Inflammatory macrophage (primary cell): ENCODE measurements around the gene MTX1.
A peak's percentile ranks its signal among the peaks of the same experiment; 100 is the strongest.
"Not testable (repeated sequence)": the region's sequence is repeated elsewhere in the genome, so short reads cannot be mapped to it uniquely, and the experiment has no call there.

Experiments used
- DNase-seq, 2 donors: peaks; one replicate each; pipeline ENCODE4 v3.0.0-alpha.2; 2020 to 2022

MTX1 gene

DNA sequence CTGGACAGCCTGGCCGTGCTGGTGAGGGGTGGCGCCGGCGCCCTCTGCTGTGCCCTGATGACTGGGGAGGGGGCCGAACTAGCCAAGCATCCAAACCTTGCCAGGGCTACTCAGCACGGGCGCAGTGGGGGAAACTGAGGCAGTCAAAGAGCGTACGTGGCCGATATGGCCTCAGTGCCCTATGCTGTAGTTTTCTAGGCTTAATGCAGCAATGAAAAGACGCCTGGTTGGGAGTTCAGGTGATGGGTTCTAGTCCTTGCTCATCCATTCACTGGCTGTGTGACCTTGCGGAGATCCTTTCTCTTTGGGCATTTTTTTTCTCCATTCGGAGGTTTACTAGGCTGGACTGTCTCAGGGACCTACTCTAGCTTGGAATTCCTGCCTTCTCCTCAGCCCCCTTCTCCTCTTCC lies 822 bp downstream of the MTX1 start:
- no peak for DNase-seq

DNA sequence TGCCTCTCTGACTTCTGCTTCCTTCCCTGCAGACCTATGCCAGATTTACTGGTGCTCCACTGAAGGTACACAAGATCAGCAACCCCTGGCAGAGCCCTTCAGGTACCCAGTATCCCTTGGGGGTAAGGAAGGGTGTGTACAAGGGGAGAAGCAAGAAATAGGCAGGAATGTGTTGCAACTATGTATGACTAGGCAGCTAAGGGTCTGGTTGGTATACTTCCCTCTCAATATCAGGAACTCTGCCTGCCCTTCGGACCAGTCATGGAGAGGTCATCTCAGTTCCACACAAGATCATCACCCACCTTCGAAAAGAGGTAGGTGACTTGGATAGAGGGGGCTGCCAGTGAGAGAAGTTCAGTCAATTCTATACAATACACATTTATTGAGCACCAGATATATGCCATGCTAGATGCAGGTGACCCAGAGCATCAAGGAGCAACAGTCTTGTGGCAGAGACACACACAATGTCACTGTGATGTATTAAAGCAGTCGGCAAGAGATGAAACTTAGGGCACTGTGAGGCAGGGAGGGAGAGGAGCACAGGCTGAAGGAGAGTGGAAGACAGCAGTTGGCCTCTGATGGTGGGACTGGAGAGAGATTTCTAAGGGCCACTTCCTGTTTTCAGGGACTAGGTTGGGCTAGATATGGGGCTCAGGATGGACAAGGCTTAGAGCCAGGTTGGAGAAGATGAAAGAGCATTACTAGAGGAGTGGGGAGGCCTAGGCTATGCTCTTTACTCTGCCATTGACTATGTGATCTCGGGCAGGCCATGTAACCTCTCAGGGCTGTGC lies 2.0 kb downstream of the MTX1 start:
- DNase-seq: peak; percentile 84 to 86

- not testable (repeated sequence) for DNase-seq
These were observed 3.0 kb downstream of the MTX1 start for GRCh38 chr1:155211381-155212050.

GRCh38 chr1:155212051-155212440 lies 3.6 kb downstream of the MTX1 start:
- not testable (repeated sequence) for DNase-seq

GRCh38 chr1:155214702-155215101 lies 6.2 kb downstream of the MTX1 start:
- DNase-seq: not testable (repeated sequence)

- DNase-seq: peak; percentile 76 to 79
These were observed 10.5 kb downstream of the MTX1 start for GRCh38 chr1:155218854-155219591.

DNA sequence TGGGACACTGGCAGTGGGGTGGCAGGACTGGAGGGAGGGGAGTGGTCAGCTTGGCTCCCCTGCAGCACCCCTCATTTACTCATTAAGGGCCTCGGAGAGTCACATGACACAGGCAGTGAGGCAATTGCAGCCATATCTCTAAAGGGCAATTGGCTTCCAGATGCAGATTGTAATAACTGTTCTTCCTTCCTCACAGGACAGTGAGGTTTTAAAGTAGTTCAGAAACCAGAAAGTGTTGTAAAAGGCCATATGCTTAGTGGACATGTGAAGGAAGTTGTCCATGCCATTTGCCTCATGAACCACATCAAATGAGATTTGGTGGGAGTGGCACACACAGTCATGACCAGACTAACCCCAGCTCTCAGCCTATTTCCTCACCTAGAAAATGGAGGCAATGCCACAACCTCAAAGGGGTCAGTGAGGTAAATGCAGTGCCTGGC lies 11.1 kb downstream of the MTX1 start:
- peak; percentile 88 to 95 for DNase-seq

DNA sequence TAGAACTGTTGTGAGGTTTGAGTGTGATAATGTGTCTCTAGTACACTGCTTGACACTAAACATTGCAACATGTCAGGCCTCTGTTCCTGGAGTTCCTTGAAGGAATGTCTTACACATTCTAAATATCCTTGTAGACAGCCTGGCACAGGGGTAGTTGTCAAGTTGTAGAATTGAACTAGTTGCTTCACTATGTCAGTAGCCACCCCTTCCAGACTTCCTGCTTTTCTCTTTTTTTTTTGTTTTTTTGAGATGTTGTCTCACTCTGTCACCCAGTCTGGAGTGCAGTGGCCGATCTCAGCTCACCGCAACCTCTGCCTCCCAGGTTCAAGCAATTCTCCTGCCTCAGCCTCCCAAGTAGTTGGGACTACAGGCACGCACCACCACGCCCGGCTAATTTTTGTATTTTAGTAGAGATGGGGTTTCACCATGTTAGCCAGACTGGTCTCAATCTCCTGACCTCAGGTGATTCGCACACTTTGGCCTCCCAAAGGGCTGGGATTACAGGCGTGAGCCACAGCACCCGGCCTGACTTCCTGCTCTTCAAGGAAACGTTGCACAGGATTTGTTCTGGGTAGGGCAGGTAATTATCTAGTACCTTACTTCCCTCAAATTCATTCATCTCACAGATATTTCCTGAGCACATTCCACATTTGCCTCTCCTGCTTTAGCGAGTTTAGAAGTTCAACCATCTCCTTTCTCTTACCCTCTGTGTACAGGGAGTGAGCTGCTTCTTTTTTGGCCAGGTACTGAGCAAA lies 11.9 kb downstream of the MTX1 start:
- peak; percentile 42 to 46 for DNase-seq

- DNase-seq: peak; percentile 57 to 60
These were observed 14.6 kb downstream of the MTX1 start for GRCh38 chr1:155223047-155223446.

- not testable (repeated sequence) for DNase-seq
These were observed 16.9 kb downstream of the MTX1 start for GRCh38 chr1:155225404-155225759.

DNA sequence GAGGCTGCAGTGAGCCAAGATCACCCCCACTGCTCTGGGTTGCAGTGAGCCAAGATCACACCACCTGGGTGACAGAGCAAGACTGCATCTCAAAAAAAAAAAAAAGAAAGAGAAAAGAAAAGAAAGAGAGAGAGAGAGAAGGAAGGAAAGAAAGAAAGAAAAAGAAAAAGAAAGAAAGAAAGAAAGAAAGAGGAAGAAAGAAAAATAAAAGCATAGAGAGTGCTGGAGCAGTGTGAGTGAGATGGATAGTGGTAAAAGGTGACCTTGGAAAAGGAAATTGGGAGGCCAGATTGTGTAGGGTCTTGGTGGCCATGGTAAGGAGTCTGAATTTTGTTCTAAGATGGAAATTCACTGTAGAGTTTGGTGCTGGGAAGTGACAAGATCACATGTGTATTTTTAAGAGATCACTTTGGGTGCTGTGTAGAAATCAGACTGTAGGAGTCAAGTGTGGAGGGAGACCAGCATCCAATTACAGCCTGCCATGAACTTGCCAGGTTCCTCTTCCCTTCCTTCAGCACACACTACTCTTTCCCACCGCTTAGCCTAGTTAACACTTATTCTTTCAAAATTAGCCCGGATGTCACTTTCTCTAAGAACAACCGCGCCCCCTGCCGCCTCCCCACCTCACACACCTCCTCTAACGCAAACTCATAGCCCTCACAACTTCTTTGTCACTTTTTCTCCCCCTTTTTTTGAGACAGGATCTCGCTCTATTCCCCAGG lies 17.9 kb downstream of the MTX1 start:
- peak; percentile 90 for DNase-seq

- DNase-seq: peak; percentile 50 to 66
These were observed 18.4 kb downstream of the MTX1 start for GRCh38 chr1:155226910-155227260.

DNA sequence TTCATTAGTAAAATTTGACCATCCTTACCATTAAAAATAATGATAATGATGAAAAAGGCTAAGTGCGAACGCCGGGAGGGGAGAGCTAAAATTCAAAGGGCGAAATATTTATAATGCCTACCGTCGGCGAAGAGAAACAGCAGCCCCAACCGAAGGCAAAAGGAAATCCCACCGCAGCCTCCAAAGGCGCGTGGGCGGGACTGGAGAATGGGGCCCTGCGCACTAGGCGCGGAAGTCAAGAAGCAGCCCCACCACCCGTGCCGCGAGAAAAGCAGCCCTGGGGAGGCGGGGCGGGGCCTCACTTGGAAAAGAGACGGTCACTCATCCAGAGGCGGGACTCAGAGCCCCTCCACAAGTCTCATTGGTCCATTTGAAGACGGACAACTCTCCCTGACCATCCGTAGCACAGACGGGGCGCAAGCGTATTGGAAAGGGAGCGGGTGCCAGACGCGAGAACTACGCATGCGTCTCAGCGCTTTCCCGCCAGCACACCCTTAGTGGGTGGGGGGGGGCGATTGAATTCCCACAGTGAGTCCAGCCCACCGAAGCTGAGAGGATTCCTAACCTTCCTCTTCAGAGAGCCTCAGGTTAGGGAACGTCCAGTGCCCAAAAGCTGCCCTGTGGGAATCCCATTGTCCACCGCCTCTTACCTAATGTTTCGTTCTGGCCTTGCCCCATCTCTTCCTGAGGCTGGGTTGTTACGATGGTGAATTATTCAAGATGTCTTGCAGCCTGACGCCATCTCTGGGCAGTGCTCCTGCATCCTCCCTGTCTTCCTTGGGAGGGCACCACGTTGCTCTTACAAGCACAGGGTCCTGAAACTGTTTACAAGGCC lies 19.0 kb downstream of the MTX1 start:
- peak; percentile 99 for DNase-seq

GRCh38 chr1:155228096-155228427 lies 19.6 kb downstream of the MTX1 start:
- DNase-seq: no peak

GRCh38 chr1:155231302-155231701 lies 22.8 kb downstream of the MTX1 start:
- DNase-seq: not testable (repeated sequence)

DNA sequence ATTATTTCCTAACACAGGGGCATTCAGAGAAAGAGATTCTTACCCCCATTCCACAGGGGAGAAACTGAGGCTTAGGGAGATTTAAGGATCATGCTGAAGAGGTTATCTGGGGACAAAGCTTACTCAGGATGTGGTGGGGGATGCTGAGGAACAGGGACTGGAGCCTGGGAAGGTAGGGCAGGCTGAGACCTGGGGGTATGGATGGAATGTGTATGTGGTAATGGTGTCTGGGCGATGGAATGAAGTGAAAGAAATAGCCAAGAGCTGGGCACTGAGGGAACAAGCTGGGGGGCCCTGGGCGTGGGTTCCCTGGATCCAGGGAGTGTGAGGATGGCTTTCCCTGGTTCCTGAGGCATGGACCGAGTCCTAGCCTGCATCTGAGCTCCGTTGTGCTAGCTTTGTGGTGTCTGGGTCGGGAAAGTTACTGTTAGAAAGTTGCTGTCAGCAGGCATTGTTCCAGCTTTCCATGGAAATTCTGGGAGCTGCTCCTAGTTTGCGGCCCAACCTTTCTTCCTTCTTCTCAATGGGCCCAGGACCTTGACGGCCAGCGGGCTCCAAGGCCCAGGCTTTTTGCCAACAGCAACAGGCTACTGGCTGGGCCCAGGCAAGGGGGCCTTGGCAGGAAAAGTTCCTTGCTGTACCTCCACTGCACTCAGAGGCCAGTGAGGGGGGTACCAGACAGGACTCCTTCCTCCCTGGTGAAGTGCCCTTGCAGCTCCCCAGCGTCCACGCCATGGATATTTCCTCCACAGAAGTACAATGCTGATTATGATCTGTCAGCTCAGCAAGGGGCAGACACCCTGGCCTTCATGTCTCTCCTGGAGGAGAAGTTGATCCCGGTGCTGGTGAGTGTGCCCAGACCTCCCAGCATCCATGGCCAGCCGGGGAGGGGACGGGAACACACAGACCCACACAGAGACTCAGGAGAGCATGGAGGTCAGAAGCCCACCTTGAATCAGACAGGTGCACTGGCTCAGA lies 23.8 kb downstream of the MTX1 start:
- DNase-seq: not testable (repeated sequence)

DNA sequence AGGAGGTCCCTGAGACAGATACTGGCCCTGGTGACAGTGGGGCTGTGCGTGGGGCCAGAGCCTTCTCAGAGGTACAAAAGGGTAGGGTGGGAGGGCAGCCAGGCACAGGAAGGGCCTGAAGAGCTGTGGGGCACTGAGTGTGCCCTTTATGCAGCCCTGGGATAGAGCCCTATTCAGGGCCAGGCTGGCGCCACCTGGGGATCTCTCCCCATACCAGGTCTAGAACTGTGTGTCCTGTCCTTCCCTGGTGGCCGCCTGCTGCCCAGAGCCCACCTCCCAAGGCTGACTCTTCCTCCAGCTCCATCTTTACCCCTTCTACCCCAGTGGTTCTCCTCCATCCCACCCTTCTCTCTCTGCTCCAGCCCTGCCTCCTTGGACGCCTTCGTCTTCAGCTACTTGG lies 25.0 kb downstream of the MTX1 start:
- DNase-seq: not testable (repeated sequence)

DNA sequence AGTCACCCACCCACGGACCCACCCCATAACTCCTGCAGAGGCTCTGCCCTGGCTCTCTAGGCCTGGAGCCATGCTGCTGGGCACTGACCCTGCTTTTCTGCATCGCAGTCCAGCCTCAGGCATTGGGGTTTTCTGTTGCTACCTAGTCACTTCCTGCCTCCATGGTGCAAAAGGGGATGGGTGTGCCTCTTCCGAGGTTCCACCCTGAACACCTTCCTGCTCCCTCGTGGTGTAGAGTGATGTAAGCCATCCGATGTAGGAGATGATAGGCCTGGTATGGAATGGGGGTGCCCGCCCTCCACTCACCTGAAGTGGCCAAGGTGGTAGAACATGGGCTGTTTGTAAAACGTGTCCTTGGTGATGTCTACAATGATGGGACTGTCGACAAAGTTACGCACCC lies 26.9 kb downstream of the MTX1 start:
- DNase-seq: not testable (repeated sequence)

- DNase-seq: peak; percentile 41 to 66
These were observed 28.0 kb downstream of the MTX1 start for GRCh38 chr1:155236451-155236850.
